HG02798 (cell line): ENCODE measurements around the gene NEK6.

Source experiments
- ATAC-seq: cut with Tn5 transposase; IDR thresholded peaks from one replicate; pipeline ENCODE4 v1.9.1; 2021; ENCODE audit warnings: mild to moderate bottlenecking; ENCODE audit not compliant: unreplicated experiment, poor library complexity

The NEK6 gene

DNA sequence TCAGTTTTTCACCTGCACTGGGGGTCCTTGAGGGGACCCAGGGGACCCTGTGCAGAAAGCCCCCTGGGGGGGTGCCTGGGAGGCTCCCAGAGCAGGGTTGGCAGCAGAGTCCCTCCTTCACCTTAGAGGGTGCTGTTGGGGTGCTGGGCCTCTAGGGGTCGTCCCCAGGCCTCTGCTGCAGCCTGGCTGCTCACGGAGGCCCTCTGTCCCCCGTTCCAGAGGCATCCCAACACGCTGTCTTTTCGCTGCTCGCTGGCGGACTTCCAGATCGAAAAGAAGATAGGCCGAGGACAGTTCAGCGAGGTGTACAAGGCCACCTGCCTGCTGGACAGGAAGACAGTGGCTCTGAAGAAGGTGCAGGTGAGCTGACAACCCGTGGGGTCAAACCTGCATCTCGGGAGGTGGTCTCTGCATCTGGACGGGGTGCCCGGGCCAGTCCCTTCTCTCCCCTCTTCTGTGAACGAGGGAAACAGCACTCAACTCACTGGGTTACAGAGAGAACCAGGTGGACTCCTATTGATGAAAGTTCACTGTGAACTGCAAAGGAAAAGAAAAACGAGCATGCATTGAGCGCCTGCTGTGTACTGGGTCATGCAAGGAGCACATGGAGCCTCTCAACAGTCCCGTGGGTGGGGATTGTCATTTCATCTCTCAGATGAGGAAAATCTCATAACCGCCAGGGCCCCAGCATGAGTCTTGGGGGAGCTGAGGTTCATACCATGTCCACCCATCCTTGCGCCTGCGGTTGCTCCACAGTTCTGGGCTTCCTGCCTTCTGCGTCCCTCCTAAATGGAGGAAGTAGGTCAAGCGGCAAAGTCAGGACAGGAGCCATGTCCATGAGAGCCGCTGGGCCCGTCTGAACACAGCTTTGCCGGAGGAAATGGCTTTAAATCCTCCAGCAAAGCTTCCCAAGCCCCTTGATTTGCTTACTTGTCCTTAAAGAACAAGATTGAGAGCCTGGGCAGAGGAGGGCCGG lies 54.8 kb downstream of the NEK6 start:
- ATAC-seq: no peak

DNA sequence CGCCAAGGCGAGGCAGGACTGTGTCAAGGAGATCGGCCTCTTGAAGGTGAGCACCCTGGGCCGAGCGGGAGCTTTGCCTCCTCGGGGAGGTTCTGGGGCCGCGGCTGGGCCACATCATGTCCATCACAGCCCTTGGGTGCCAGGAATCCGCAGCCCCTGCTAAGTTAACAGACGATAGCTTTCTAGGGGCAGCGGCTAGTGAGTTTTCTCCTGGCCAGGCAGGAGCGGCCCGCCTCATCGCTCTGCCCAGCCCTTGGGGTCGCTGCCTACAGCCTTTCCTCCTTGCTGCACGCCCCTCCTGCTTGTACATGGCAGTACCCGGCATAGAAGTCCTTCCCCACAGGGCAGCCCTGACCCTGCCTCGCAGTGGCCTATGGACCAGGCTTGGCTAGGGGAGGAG lies 56.2 kb downstream of the NEK6 start:
- ATAC-seq: no peak

DNA sequence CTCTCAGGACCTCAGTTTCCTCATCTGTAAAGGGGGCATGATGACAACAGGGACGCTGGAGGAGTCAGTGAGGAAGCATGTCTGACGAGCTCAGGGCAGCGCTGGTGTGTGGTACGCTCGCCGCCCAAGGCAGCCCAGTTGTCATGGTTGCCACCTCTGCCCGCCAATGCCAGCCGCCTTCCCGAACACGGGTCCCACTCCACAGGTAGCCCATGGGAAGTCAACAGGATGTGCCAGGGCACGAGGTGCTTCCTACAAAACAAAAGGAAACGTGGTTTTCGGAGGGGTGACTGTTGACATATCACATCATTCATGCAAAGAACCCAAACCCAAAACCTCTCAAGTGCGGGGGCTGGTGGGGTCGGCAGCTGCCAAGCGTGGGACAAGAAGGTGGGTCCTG lies 58.1 kb downstream of the NEK6 start:
- no peak for ATAC-seq

GRCh38 chr9:124320062-124320973 lies 62.6 kb downstream of the NEK6 start:
- no peak for ATAC-seq

DNA sequence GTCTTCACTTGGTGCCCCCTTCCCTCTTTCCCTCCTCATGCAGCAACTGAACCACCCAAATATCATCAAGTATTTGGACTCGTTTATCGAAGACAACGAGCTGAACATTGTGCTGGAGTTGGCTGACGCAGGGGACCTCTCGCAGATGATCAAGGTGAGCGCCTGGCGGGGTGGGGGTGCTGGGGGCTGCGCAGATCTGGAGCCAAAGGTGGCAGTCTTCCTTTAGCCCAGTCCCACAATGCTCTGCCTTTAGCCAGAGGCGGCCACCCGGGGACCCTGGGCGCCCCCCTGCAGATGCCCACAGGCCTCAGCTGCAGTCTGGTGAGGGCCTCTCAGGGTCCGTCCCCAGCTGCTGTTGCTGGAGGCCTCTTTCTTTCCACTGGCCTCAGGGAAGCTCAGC lies 63.7 kb downstream of the NEK6 start:
- ATAC-seq: no peak

DNA sequence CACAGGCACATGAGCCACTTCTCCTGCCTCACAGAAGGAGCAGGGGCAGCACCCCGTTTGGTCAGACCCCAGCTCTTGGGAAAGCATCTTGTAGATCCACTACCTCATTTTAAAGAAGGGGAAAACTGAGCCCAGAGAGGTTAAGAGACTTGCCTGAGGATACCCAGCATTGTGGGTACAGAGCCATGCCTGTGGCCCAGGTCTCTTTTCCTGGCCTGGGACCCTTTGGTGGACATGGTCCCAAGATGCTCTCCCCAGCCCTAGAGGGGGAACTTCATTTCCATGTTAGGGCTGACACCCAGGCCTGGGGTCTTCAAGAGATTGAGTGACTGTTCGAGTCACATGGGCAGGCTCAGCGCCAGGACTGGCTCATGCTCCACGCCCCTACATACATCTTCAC lies 64.2 kb downstream of the NEK6 start:
- no peak for ATAC-seq

GRCh38 chr9:124322618-124323432 lies 65.1 kb downstream of the NEK6 start:
- ATAC-seq: no peak

DNA sequence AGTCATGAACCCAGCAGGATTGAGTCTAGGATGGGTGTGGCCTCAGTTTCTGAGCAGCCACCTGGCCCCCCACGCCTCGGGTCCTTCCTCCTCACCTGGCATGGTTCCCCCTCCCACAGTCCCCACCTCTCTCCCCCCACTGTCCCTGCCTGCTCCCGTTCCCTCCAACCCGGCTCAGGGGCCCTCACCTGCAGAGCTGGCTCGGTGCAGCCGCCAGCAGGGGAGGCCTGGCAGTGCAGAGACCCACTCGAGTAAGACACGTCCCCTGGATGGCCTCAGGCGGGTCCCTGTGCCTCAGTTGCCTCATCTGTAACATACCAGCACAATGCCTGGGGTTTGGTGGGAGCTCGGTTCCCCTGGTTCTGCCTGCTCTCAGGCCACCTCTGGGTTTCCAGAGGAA lies 66.2 kb downstream of the NEK6 start:
- no peak for ATAC-seq

GRCh38 chr9:124325816-124326215 lies 68.1 kb downstream of the NEK6 start:
- no peak for ATAC-seq

- no peak for ATAC-seq
These were observed 68.6 kb downstream of the NEK6 start for GRCh38 chr9:124326378-124326777.

DNA sequence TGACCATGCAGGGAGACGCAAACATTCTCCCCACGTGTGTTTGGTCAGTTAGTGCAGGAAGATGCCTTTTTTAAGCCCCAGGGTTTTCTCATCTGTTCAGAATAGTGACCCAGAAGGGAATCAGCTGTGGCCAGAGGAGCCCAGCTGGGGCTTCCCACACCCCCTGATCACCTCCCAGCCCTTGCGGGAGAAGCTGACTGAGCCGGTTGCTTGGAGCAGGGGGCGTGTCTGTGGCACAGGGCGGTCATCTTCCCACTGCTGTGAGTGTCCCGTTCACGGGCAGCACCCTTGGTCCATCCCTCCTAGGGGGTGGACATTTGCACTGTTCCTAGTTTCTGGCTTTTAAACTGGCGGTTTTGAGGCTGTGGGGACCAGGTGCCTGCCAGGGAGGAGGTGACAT lies 69.7 kb downstream of the NEK6 start:
- ATAC-seq: no peak

DNA sequence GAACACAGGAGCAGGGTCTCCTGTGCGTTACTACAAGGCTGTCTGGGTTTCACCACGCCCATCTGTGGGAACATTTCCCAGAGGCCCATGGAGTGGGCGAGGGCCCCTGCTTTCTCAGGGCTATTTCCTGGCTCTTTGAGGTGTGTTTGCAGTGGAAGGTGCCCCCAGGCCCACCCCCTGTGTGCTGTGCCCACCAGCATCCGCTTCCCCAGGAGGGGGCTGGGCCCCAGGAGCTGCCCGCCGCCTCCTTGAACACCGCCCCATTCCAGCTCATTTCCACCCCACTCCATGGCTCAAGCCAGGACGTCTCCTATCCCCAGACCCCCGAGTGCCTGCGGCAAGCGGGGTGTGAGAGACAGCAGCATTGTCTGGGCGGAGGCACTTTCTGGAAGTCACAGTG lies 70.5 kb downstream of the NEK6 start:
- no peak for ATAC-seq

DNA sequence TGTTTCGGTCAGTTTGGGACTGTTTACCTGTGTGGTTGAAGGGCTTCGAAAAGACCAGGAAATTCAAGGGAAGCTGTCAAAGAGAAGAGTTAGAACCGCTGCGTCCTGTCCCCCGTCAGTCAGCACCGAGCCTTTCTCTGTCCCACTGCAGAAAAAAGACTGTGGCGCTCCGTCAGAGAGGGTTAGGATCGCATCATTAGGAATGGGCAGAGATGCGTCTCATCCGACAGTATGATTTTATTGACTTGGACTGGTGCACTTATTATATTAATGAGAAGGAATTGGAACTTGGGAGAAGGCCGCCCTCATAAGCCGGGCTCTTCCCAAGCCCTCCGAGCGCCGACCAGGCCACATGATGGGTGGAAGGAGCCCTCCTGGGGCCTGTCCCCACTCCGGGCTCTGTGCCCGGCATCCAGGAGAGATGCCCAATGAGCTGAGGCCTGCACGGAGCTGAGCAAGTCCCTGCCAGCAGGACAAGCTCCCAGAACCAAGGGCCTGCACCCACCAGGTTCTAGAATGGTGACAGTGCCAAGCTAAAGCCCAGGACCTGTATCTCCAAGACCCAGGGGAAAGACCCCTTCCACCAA lies 71.5 kb downstream of the NEK6 start:
- ATAC-seq: no peak

GRCh38 chr9:124330011-124330697 lies 72.4 kb downstream of the NEK6 start:
- ATAC-seq: no peak

GRCh38 chr9:124331580-124331979 lies 73.8 kb downstream of the NEK6 start:
- ATAC-seq: no peak

- no peak for ATAC-seq
These were observed 74.8 kb downstream of the NEK6 start for GRCh38 chr9:124332361-124333202.

DNA sequence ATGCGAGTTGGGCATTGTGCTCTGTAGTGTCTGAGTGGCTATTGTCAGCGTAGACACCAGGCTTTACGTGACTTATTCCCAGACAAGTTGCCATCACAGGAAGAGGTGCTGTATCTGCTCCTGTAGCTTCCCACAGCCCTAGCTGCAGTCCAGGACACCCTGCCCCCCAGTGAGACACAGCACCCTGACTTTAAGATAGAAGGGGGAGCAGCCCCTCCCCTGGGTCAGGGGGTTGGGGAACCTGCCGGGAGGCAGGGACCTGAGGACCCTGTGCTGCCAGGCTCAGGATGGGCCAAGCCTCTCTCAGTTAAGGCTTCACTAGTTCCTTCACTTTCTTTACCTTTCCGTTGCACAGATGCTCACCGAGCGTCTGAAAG lies 75.4 kb downstream of the NEK6 start:
- ATAC-seq: no peak

DNA sequence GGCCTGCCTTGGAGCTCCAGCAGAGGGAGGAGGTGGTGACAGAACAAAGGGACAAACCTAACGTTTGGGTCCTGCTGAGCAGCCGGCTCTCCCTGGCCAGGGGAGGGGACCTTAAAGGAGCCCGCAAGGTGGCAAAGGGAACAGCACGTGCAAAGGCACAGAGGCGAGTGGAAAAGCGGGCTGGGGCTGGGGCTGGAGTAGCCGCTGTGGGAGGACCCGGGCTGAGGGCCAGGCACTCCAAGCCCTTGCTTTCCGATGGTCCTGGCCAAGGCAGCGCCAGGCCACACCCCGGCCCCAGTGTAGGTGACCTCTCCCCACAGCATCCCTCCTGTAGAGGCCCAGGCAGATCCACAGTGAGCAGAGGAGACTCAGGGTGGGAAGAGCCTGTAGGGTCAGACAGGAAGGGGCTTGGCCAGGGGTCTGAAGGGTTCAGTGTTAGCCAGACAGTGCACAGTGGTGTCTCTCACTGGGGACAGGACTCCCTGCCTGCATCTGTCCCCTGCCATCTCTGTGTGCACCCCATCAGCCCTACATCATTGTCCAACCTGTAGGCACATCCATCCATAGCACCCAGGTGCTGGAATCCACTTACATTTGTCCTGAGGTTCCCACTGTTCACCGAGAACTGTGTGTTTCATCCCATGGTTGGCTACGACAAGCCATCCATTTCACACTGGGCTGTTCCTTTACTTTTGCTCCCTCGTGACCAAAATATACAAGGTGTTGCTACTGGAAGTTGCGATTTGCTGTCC lies 77.0 kb downstream of the NEK6 start:
- no peak for ATAC-seq
